Lower leg skin (tissue), 4 donors: Measurements from ENCODE around the gene PCDH9. TPM values are rescaled to one million over a fixed set of nuclear protein-coding genes. Genes with fewer than 3 reads are reported as not detected.
A peak's percentile ranks its signal among the peaks of the same experiment; 100 is the strongest.

Experiments
- DNase-seq, 2 donors: peaks; one replicate each; pipeline ENCODE4 v3.0.0-alpha.2; 2019; ENCODE audit warnings: low spot score in 2 of 2
- H3K4me3 ChIP-seq: fragments of 200-600 bp; sonication (generic); 2 replicates; pipeline ENCODE4 v1.5.1; 2017; ENCODE audit warnings: mild to moderate bottlenecking, low read depth; ENCODE audit not compliant: poor library complexity, severe bottlenecking
- CTCF ChIP-seq, 3 donors: fragments of 450-650 bp; IDR thresholded peaks; one replicate each; pipeline ENCODE4 v1.5.1; 2016; ENCODE audit warnings: antibody characterized with exemption in 3 of 3, mild to moderate bottlenecking in 3 of 3, moderate library complexity in 2 of 3
- POLR2A ChIP-seq, 2 donors: fragments of 450-650 bp; IDR thresholded peaks; one replicate each; pipeline ENCODE4 v1.6.1; 2016 to 2017; ENCODE audit warnings: antibody characterized with exemption in 2 of 2, mild to moderate bottlenecking in 1 of 2, moderate library complexity in 1 of 2
- WGBS, 2 donors: methylation state at CpG; one replicate each; pipeline ENCODE4 v1.1.5; 2018; 5-methylcytosine and 5-hydroxymethylcytosine counted together
- intact Hi-C: fragments of 100-400 bp; cut with DNase I; formaldehyde crosslinking; loops from one replicate; pipeline ENCODE4 v1.15.0; 2023; ENCODE audit warnings: low total_unique reads
- total RNA-seq, 4 donors: library from RNA; depleted of rRNA; stranded (reverse); fragments of >200 nt; gene quantifications; one replicate each; pipeline ENCODE4 v1.1.0, GENCODE V29; 2016

The PCDH9 gene
- total RNA-seq, 4 donors from 2014 or later = 0.21 to 0.84 (median 0.36) TPM

- WGBS, 2 donors = 72 to 96% methylated on average over 5 to 6 of the region's 7 CpGs
- DNase-seq = no peak
- intact Hi-C loops = no loop called here
- H3K4me3 ChIP-seq = no peak overlapping the region
- TF ChIP-seq CTCF (IDR thresholded peaks at IDR 0.05) (no peak), POLR2A (IDR thresholded peaks at IDR 0.05) (no peak)
Measured at GRCh38 chr13:66844933-66845332, 385.2 kb downstream of the PCDH9 start.

DNA sequence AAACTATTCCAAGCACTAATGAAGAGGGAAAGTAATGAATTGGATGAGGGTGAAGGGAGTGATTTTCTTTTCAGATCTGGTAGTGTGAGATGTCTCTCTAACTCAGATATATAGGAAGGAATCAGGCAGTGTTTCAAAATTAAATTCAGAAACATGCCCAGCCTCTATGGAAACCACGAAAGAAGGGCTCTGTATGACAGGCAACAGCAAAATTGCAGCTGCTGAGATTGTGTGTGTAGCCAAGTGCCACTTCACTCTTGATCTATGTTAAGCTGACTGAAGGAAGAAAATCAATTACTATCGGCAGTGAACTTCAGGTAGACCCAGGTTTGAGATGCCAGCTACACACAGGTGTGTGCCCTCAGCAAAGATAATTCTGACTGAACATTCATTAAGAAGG, 387.4 kb downstream of the PCDH9 start:
- no peak for DNase-seq
- WGBS, 2 donors = 68 to 72% methylated on average over 2 of the region's 2 CpGs
- intact Hi-C loops = no loop called here
- TF ChIP-seq POLR2A (IDR thresholded peaks at IDR 0.05) = no peak
- TF ChIP-seq CTCF (IDR thresholded peaks at IDR 0.05) = no peak
- H3K4me3 ChIP-seq = no peak overlapping the region

GRCh38 chr13:66840621-66841020, 389.5 kb downstream of the PCDH9 start:
- DNase-seq = no peak
- no peak overlapping the region for H3K4me3 ChIP-seq
- no peak for TF ChIP-seq POLR2A (IDR thresholded peaks at IDR 0.05)
- no peak for TF ChIP-seq CTCF (IDR thresholded peaks at IDR 0.05)
- WGBS, 2 donors = 83 to 84% methylated on average over 3 of the region's 3 CpGs
- intact Hi-C loops = no loop called here

GRCh38 chr13:66837246-66837645, 392.9 kb downstream of the PCDH9 start:
- no peak for DNase-seq
- no peak overlapping the region for H3K4me3 ChIP-seq
- WGBS, 2 donors = 75 to 76% methylated on average over 10 of the region's 10 CpGs
- TF ChIP-seq CTCF (IDR thresholded peaks at IDR 0.05) (no peak), POLR2A (IDR thresholded peaks at IDR 0.05) (no peak)
- intact Hi-C loops = no loop called here

GRCh38 chr13:66835040-66835628, 395.0 kb downstream of the PCDH9 start:
- no peak for TF ChIP-seq POLR2A (IDR thresholded peaks at IDR 0.05)
- no peak for TF ChIP-seq CTCF (IDR thresholded peaks at IDR 0.05)
- intact Hi-C loops = no loop called here
- DNase-seq = peak in 1 of 2 donors; percentile 85
- no peak overlapping the region for H3K4me3 ChIP-seq
- WGBS, 2 donors = 40 to 44% methylated on average over 9 of the region's 9 CpGs
